MM.1S (cell line): ENCODE measurements around the gene CBX5.
"Not testable (repeated sequence)": the region's sequence is repeated elsewhere in the genome, so short reads cannot be mapped to it uniquely, and the experiment has no call there.

Source experiments
- DNase-seq: peaks from one replicate; pipeline ENCODE4 v3.0.0-alpha.2; 2015
- H2AFZ ChIP-seq: fragments of 300-600 bp; sonication (generic); 2 replicates; pipeline ENCODE4 v1.6.0; 2016; ENCODE audit warnings: antibody characterized with exemption, low read length
- H3F3A ChIP-seq: fragments of 300-600 bp; sonication (generic); 2 replicates; pipeline ENCODE4 v1.6.1; 2016; ENCODE audit warnings: mild to moderate bottlenecking, antibody characterized with exemption, low read length, moderate library complexity, mixed read lengths; ENCODE audit not compliant: insufficient read depth
- H3K27ac ChIP-seq: fragments of 300-600 bp; sonication (generic); 2 replicates; pipeline ENCODE4 v1.5.1; 2016; ENCODE audit warnings: mild to moderate bottlenecking, low read length
- H3K27me3 ChIP-seq: fragments of 300-600 bp; sonication (generic); replicated peaks from 2 replicates; pipeline ENCODE4 v1.6.0; 2016; ENCODE audit warnings: low read length; ENCODE audit not compliant: insufficient read depth
- H3K36me3 ChIP-seq: fragments of 300-600 bp; sonication (generic); replicated peaks from 2 replicates; pipeline ENCODE4 v1.6.1; 2016; ENCODE audit warnings: mild to moderate bottlenecking, low read length, mixed read lengths; ENCODE audit not compliant: insufficient read depth
- H3K4me1 ChIP-seq: fragments of 300-600 bp; sonication (generic); 2 replicates; pipeline ENCODE4 v1.6.1; 2016; ENCODE audit warnings: low read length, mixed read lengths
- H3K4me2 ChIP-seq: fragments of 300-600 bp; sonication (generic); 2 replicates; pipeline ENCODE4 v1.6.0; 2016; ENCODE audit warnings: low read depth, low read length
- H3K4me3 ChIP-seq: fragments of 300-600 bp; sonication (generic); 2 replicates; pipeline ENCODE4 v1.5.1; 2016; ENCODE audit warnings: low read length, mixed read lengths
- H3K79me2 ChIP-seq: fragments of 300-600 bp; sonication (generic); 2 replicates; pipeline ENCODE4 v1.6.1; 2016; ENCODE audit warnings: mixed run types, low read length, mixed read lengths
- H3K9ac ChIP-seq: fragments of 300-600 bp; sonication (generic); 2 replicates; pipeline ENCODE4 v1.6.1; 2016; ENCODE audit warnings: low read length, mixed read lengths
- H3K9me2 ChIP-seq: fragments of 300-600 bp; sonication (generic); replicated peaks from 2 replicates; pipeline ENCODE4 v1.6.1; 2016; ENCODE audit warnings: mild to moderate bottlenecking, low read length, mixed read lengths; ENCODE audit not compliant: insufficient read depth
- H3K9me3 ChIP-seq: fragments of 300-600 bp; sonication (generic); replicated peaks from 2 replicates; pipeline ENCODE4 v1.6.1; 2016; ENCODE audit warnings: mild to moderate bottlenecking, low read length, mixed read lengths; ENCODE audit not compliant: insufficient read depth
- H4K20me1 ChIP-seq: fragments of 300-600 bp; sonication (generic); 2 replicates; pipeline ENCODE4 v1.6.1; 2016; ENCODE audit warnings: mild to moderate bottlenecking, low read length, moderate library complexity, mixed read lengths; ENCODE audit not compliant: insufficient read depth
- CTCF ChIP-seq: fragments of 300-600 bp; sonication (generic); IDR thresholded peaks from 2 replicates; pipeline ENCODE4 v1.5.1; 2016; ENCODE audit warnings: antibody characterized with exemption, low read length, mixed read lengths
- EZH2 ChIP-seq: fragments of 300-600 bp; sonication (generic); optimal IDR thresholded peaks from 2 replicates; pipeline ENCODE3; 2017; ENCODE audit warnings: low read depth, mild to moderate bottlenecking, antibody characterized with exemption, low read length, mixed read lengths
- EZH2phosphoT487 ChIP-seq: fragments of 300-600 bp; sonication (generic); IDR thresholded peaks from 2 replicates; pipeline ENCODE4 v1.6.1; 2018; ENCODE audit warnings: antibody characterized with exemption, low read length

CBX5 gene

GRCh38 chr12:54232790-54233189 lies 47.1 kb downstream of the CBX5 start:
- H3K27ac ChIP-seq: no peak overlapping the region
- H3K9me3 ChIP-seq: no peaks in the 10 kb centered on the region
- no peak overlapping the region for H3K4me2 ChIP-seq
- H3K4me1 ChIP-seq: no peaks in the 10 kb centered on the region
- no peak for TF ChIP-seq CTCF
- no peak for TF ChIP-seq EZH2
- no peak for TF ChIP-seq EZH2phosphoT487
- DNase-seq: no peak
- no peaks in the 10 kb centered on the region for H4K20me1 ChIP-seq
- H3K9ac ChIP-seq: no peak overlapping the region
- H3K9me2 ChIP-seq: no peaks in the 10 kb centered on the region
- no peak overlapping the region for H2AFZ ChIP-seq
- H3F3A ChIP-seq: no peaks in the 10 kb centered on the region
- H3K4me3 ChIP-seq: no peak overlapping the region
- no peaks in the 10 kb centered on the region for H3K36me3 ChIP-seq
- H3K79me2 ChIP-seq: no peaks in the 10 kb centered on the region
- H3K27me3 ChIP-seq: no peaks in the 10 kb centered on the region

DNA sequence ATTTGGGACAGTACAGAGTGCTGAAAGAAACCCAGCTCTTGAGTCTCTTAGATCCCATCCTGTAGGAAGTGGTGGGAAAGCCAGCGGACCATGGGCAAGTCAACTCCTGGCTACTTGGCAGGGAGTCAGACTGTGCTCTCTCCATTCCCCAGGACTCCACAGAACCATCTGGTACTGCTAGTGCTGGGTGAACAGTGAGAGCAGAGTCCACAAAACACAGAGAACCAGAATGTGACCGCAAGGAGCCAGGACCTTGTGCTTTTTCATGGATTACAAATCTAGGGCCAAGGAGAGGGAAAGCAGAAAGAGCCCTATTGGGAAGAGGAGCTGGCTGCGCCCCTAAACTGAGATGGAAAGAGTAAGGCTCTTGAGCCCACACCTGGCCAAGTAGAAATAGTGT lies 48.7 kb downstream of the CBX5 start:
- not testable (repeated sequence) for H3K4me2 ChIP-seq, H3K36me3 ChIP-seq, H2AFZ ChIP-seq, H3K9me2 ChIP-seq, DNase-seq, H3K27me3 ChIP-seq, H3K9me3 ChIP-seq, H3K4me3 ChIP-seq, H3K79me2 ChIP-seq, H3K27ac ChIP-seq, H3F3A ChIP-seq, H3K9ac ChIP-seq, H3K4me1 ChIP-seq, H4K20me1 ChIP-seq

- TF ChIP-seq EZH2phosphoT487: no peak
- no peak for TF ChIP-seq CTCF
- no peak for TF ChIP-seq EZH2
- no peaks in the 10 kb centered on the region for H3K9me2 ChIP-seq
- H3K4me2 ChIP-seq: no peak overlapping the region
- no peak overlapping the region for H3K9ac ChIP-seq
- no peaks in the 10 kb centered on the region for H4K20me1 ChIP-seq
- DNase-seq: no peak
- H3K4me3 ChIP-seq: no peak overlapping the region
- no peaks in the 10 kb centered on the region for H3F3A ChIP-seq
- no peak overlapping the region for H3K27ac ChIP-seq
- no peaks in the 10 kb centered on the region for H3K27me3 ChIP-seq
- no peaks in the 10 kb centered on the region for H3K4me1 ChIP-seq
- no peak overlapping the region for H2AFZ ChIP-seq
- H3K79me2 ChIP-seq: no peaks in the 10 kb centered on the region
- no peaks in the 10 kb centered on the region for H3K9me3 ChIP-seq
- H3K36me3 ChIP-seq: no peaks in the 10 kb centered on the region
Observed at GRCh38 chr12:54230555-54230954, 49.4 kb downstream of the CBX5 start.

DNA sequence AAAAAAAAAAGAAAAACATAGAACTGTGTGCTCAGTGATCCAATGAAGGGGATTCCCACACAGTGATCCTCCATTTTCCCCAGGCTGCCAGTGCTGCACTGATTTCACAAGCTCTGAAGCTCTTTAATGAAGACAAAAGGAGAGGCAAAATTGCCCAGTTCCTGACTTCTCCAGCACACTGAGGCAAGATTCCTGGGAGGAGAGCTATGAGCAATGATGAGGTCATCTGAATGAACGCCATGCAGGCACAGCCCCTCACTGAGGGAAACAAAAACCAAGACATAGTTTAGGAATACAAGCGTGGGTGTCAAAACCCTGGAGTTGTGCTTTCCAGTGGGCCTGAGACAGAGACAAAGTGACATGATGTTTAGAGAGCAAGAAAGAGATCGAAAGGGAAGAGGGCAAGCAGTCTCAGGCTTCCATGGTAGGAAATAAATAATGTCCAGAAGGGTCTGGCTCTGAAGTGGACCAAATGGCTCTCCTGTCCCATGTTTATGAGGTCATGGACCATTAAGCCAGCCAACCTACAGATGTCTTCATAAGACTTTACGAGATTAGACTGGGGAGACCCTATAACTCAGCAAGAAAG lies 50.2 kb downstream of the CBX5 start:
- no peaks in the 10 kb centered on the region for H4K20me1 ChIP-seq
- H2AFZ ChIP-seq: no peak overlapping the region
- no peak overlapping the region for H3K9ac ChIP-seq
- H3K9me2 ChIP-seq: no peaks in the 10 kb centered on the region
- no peak for DNase-seq
- H3K4me1 ChIP-seq: no peaks in the 10 kb centered on the region
- H3K4me3 ChIP-seq: no peak overlapping the region
- no peak overlapping the region for H3K27ac ChIP-seq
- no peak overlapping the region for H3K4me2 ChIP-seq
- no peaks in the 10 kb centered on the region for H3K36me3 ChIP-seq
- TF ChIP-seq EZH2 (no peak), CTCF (no peak), EZH2phosphoT487 (no peak)
- H3K79me2 ChIP-seq: no peaks in the 10 kb centered on the region
- H3K27me3 ChIP-seq: no peaks in the 10 kb centered on the region
- no peaks in the 10 kb centered on the region for H3K9me3 ChIP-seq
- H3F3A ChIP-seq: no peaks in the 10 kb centered on the region
